Stomach (tissue), 9 donors: ENCODE results near the gene PLRG1. TPM values are rescaled to one million over a fixed set of nuclear protein-coding genes. Genes with fewer than 3 reads are reported as not detected.

ENCODE experiments used
- DNase-seq, 2 donors: peaks; one replicate each; pipeline versions ENCODE4 v3.0.0 to v3.0.0-alpha.2; 2013 to 2019
- H3K27ac ChIP-seq, 5 donors: fragments of 200-600 bp in 4 of 5; sonication (generic) in 4 of 5; one replicate each; pipeline ENCODE4 v1.5.1; 2013 to 2019; ENCODE audit warnings: mild to moderate bottlenecking in 1 of 5, moderate library complexity in 1 of 5
- H3K27me3 ChIP-seq, 3 donors: fragments of 200-600 bp; sonication (generic); one replicate each; pipeline ENCODE4 v1.5.1; 2017 to 2019; ENCODE audit warnings: mixed run types in 1 of 3
- H3K36me3 ChIP-seq, 4 donors: fragments of 200-600 bp; sonication (generic); 1 replicate in 3 of 4; 2 replicates in 1 of 4; pipeline ENCODE4 v1.5.1; 2016 to 2019
- H3K4me1 ChIP-seq, 4 donors: fragments of 200-600 bp; sonication (generic); one replicate each; pipeline ENCODE4 v1.5.1; 2016 to 2019
- H3K4me3 ChIP-seq, 4 donors: fragments of 200-600 bp; sonication (generic) in 3 of 4; one replicate each; pipeline ENCODE4 v1.5.1; 2016 to 2019; ENCODE audit warnings: mild to moderate bottlenecking in 1 of 4
- H3K9me3 ChIP-seq, 4 donors: fragments of 200-600 bp; sonication (generic); one replicate each; pipeline ENCODE4 v1.5.1; 2016 to 2019
- CTCF ChIP-seq, 7 experiments: fragments of 450-650 bp in 4 of 7; fragments of 200-600 bp in 3 of 7; sonication (generic) in 3 of 7; IDR thresholded peaks; one replicate each; pipeline ENCODE4 v1.5.1; 2016 to 2019; ENCODE audit warnings: antibody characterized with exemption in 7 of 7, control low read depth in 2 of 7, mild to moderate bottlenecking in 1 of 7
- EP300 ChIP-seq: sonication (generic); formaldehyde crosslinking; IDR thresholded peaks from one replicate; pipeline ENCODE4 v1.6.1; 2017; ENCODE audit warnings: antibody characterized with exemption
- POLR2A ChIP-seq, 4 donors: fragments of 450-650 bp; IDR thresholded peaks; one replicate each; pipeline ENCODE4 v1.6.1; 2016; ENCODE audit warnings: antibody characterized with exemption in 4 of 4, control low read depth in 2 of 4, mild to moderate bottlenecking in 1 of 4, moderate library complexity in 1 of 4
- POLR2AphosphoS5 ChIP-seq, 3 donors: sonication (generic); formaldehyde crosslinking; IDR thresholded peaks; one replicate each; pipeline ENCODE4 v1.6.1; 2016; ENCODE audit warnings: antibody characterized with exemption in 3 of 3
- WGBS, 5 donors: extraction: QIAGEN DNeasy Blood & Tissue Kit in 3 of 5; methylation state at CpG; one replicate each; pipeline versions ENCODE4 v1.1.5 to v1.1.7; 2013 to 2018; 5-methylcytosine and 5-hydroxymethylcytosine counted together
- intact Hi-C: fragments of 100-400 bp; cut with DNase I; formaldehyde crosslinking; loops from one replicate; pipeline ENCODE4 v1.15.1; 2023; ENCODE audit warnings: low total_unique reads
- polyA plus RNA-seq, 3 donors: library from polyadenylated mRNA; stranded (reverse); fragments of 200-250 nt; gene quantifications; one replicate each; pipeline ENCODE4 v1.2.3, GENCODE V29; 2013
- total RNA-seq, 5 donors: library from RNA; depleted of rRNA; stranded (reverse); fragments of >200 nt; gene quantifications; one replicate each; pipeline versions ENCODE4 v1.1.0 to v1.2.3, GENCODE V29; 2014 to 2016
- donor health status: healthy with polysubstance abuse.
- donor health status: Bipolar disorder and iron deficiency.
- donor health status: healthy.

PLRG1 gene
- total and polyA plus RNA-seq, 8 donors: 1.2 to 52.5 (median 42.3) TPM

GRCh38 chr4:154589296-154590197 is 39.3 kb upstream of the PLRG1 start:
- intact Hi-C loops: no loop called here

GRCh38 chr4:154588198-154588597 is 38.0 kb upstream of the PLRG1 start:
- no peaks in the 10 kb centered on the region for H3K36me3 ChIP-seq
- TF ChIP-seq EP300: no peak
- peaks cover 0 to 4% (median 0%) of the 10 kb centered on the region in 3 donors for H3K27me3 ChIP-seq
- intact Hi-C loops: no loop called here
- H3K9me3 ChIP-seq: no peaks in the 10 kb centered on the region
- no peak for DNase-seq
- no peaks in the 10 kb centered on the region for H3K4me1 ChIP-seq
- H3K27ac ChIP-seq: no peak overlapping the region
- H3K4me3 ChIP-seq: no peak overlapping the region
- 80 to 92% (median 88%) methylated on average over 2 of the region's 2 CpGs for WGBS, 5 donors

More at GRCh38 chr4:154589296-154590197, 39.3 kb upstream of the PLRG1 start:
- Histone ChIP-seq H3K9me3 (no peaks in the 10 kb centered on the region), H3K36me3 (no peaks in the 10 kb centered on the region), H3K27me3 (peaks cover 0 to 4% (median 0%) of the 10 kb centered on the region in 3 donors), H3K4me3 (no peak overlapping the region), H3K4me1 (no peaks in the 10 kb centered on the region), H3K27ac (no peak overlapping the region)
- no peak for DNase-seq
- TF ChIP-seq CTCF (IDR thresholded peaks at IDR 0.05) (no peak), POLR2A (IDR thresholded peaks at IDR 0.05) (no peak), POLR2AphosphoS5 (IDR thresholded peaks at IDR 0.05) (no peak)
- 50 to 62% (median 59%) methylated on average over 7 of the region's 7 CpGs for WGBS, 5 donors

GRCh38 chr4:154586296-154587033 is 36.3 kb upstream of the PLRG1 start:
- intact Hi-C loops: no loop called here
- no peaks in the 10 kb centered on the region for H3K4me1 ChIP-seq
- no peaks in the 10 kb centered on the region for H3K36me3 ChIP-seq
- peaks cover 0 to 4% (median 0%) of the 10 kb centered on the region in 3 donors for H3K27me3 ChIP-seq
- 85 to 90% (median 89%) methylated on average over 13 of the region's 13 CpGs for WGBS, 5 donors
- no peak overlapping the region for H3K4me3 ChIP-seq
- H3K9me3 ChIP-seq: no peaks in the 10 kb centered on the region
- no peak for DNase-seq
- no peak overlapping the region for H3K27ac ChIP-seq
- no peak for TF ChIP-seq EP300
- no peak for TF ChIP-seq POLR2A (IDR thresholded peaks at IDR 0.05)
- TF ChIP-seq CTCF (IDR thresholded peaks at IDR 0.05): no peak
- TF ChIP-seq POLR2AphosphoS5 (IDR thresholded peaks at IDR 0.05): no peak

- no peaks in the 10 kb centered on the region for H3K9me3 ChIP-seq
- no peaks in the 10 kb centered on the region for H3K36me3 ChIP-seq
- WGBS, 5 donors: 81 to 91% (median 91%) methylated on average over 10 of the region's 10 CpGs
- no peak for DNase-seq
- no peak for TF ChIP-seq POLR2A (IDR thresholded peaks at IDR 0.05)
- TF ChIP-seq CTCF (IDR thresholded peaks at IDR 0.05): no peak
- TF ChIP-seq EP300: no peak
- no peak for TF ChIP-seq POLR2AphosphoS5 (IDR thresholded peaks at IDR 0.05)
- no peak overlapping the region for H3K4me3 ChIP-seq
- H3K27me3 ChIP-seq: peaks cover 0 to 4% (median 0%) of the 10 kb centered on the region in 3 donors
- H3K4me1 ChIP-seq: no peaks in the 10 kb centered on the region
- no peak overlapping the region for H3K27ac ChIP-seq
- intact Hi-C loops: no loop called here
These were observed 35.3 kb upstream of the PLRG1 start for GRCh38 chr4:154585369-154586018.
